Activated CD4-positive, alpha-beta T cell treated with anti-CD3 and anti-CD28 coated beads for 24 hours (primary cell): ENCODE data around the gene HABP2.
A peak's percentile ranks its signal among the peaks of the same experiment; 100 is the strongest.

Experiments used
- DNase-seq, 2 donors: peaks; one replicate each; pipeline ENCODE4 v3.0.0-alpha.2; 2020; ENCODE audit warnings: low read depth in 2 of 2

The HABP2 gene

DNA sequence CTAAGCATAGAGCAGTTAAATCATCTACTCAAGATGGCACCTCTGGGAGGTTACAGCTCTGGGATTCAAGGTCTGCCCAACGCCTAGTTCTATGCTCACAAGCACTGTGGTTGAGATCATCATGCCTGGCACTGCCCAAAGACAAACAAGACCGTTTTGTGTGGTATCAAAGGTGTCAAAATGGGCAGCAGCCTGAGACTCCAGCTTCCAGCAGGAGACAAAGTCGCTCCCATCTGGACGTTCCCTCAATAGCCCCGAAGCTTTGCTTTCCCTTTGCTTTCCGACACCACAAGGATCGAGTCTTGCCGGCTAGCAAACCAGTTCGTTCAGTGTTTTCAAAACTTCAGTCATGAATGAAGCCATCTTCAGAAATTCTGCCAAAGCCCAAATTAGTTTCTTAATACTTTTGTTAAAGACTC lies 5.1 kb downstream of the HABP2 start:
- no peak for DNase-seq

GRCh38 chr10:113560071-113560470 lies 7.2 kb downstream of the HABP2 start:
- DNase-seq: no peak

- no peak for DNase-seq
These were observed 8.4 kb downstream of the HABP2 start for GRCh38 chr10:113561214-113561613.

- DNase-seq: no peak
These were observed 9.2 kb downstream of the HABP2 start for GRCh38 chr10:113562069-113562468.

GRCh38 chr10:113562704-113563103 lies 9.9 kb downstream of the HABP2 start:
- DNase-seq: no peak

- peak; percentile 48 to 69 for DNase-seq
These were observed 10.6 kb downstream of the HABP2 start for GRCh38 chr10:113563306-113564088.

DNA sequence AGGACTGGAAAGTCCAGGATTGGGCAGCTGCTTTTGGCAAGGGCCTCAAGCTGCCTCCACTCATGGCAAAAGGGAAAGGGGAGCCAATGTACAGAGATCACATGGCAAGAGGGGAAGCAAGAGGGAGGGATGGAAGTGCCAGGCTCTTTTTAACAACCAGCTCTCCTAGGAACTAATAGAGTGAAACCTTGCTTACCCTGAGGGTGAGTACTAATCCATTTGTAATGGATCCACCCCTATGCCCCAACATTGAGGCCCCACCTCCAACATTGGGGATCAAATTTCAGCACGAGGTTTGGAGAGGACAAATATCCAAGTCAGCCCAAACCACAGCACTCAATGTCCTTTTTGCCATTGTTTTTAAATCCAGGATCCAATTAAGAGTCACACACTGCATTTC lies 12.5 kb downstream of the HABP2 start:
- no peak for DNase-seq

DNA sequence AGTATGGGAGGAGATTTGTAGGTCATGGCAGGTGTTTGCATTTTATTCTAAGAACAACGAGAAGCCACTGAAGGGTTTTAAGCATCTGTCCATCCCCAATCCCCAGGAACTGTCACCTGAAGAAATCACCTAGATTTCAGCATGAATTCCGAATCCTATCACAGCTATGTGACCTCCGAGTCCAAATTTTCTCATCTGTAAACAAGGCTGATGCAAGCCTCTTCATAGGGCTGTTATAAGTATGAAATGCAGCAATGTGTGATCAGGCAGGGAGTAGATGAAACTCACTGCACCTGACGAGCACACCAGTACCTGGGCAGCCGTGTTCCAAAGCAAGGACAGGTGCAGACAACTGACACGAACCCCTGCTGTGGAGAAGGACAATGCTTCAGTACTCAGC lies 14.0 kb downstream of the HABP2 start:
- DNase-seq: no peak

DNA sequence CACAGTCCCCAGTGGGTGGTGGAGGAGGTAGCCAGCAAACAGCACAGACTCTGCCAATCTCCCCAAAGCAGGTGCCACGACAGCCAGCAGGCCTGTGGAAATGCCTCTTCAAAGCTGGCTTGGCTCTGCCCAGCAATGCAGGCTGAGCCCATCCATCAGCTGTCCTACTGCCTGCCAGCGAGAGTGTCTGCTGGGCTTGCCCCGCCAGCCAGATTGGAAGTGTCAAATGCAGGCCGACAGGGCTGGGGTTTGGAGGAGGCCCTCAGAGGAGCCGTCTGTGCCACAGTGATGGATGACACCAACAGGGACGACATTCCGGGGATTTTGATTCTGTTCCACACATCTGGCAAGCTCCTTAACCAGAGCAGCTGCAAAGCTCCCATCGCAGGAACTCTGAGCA lies 16.7 kb downstream of the HABP2 start:
- DNase-seq: no peak

- DNase-seq: no peak
These were observed 19.9 kb downstream of the HABP2 start for GRCh38 chr10:113572520-113573290.

- no peak for DNase-seq
These were observed 20.5 kb downstream of the HABP2 start for GRCh38 chr10:113573368-113573767.

- DNase-seq: no peak
These were observed 24.0 kb downstream of the HABP2 start for GRCh38 chr10:113576852-113577251.

- DNase-seq: no peak
These were observed 25.9 kb downstream of the HABP2 start for GRCh38 chr10:113578773-113579172.

GRCh38 chr10:113581092-113581491 lies 28.2 kb downstream of the HABP2 start:
- no peak for DNase-seq

DNA sequence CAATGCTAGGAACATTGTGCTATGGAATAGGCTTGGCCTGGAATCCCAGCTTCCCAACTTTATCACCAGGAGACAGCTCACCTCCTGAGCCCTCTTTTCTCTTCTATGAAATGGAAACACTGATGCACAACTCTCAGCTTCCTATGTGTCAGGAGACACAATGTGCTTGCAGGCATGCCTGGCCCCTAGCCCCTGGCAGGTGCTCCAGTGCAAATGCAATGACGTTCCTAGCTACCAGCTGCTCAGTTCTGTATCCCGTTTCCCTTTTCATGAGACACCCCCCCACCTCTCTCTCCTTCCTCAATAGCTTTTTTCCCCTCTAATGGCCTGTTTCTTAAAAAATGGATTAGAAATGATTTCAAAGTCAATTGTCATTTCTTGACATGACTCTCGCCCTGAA lies 30.7 kb downstream of the HABP2 start:
- no peak for DNase-seq

DNA sequence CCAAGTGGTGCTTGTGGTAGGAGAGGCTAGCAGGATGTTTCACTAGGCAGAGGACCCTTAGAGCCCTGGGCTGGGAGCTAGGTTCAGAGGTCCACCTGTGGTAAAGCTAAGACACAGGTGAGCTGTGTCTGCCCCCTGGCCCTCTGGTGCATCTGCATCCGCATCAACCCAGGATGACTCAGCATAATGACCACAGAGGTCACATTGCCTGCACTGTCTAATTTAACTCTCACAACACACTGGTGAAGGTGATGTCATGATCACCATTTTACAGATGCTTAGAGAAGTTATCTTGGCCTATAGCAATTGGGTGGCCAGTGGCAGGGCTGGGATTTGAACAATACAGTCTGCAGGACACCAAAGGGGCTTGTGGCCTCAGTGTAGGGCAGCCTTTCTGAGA lies 33.1 kb downstream of the HABP2 start:
- DNase-seq: no peak

DNA sequence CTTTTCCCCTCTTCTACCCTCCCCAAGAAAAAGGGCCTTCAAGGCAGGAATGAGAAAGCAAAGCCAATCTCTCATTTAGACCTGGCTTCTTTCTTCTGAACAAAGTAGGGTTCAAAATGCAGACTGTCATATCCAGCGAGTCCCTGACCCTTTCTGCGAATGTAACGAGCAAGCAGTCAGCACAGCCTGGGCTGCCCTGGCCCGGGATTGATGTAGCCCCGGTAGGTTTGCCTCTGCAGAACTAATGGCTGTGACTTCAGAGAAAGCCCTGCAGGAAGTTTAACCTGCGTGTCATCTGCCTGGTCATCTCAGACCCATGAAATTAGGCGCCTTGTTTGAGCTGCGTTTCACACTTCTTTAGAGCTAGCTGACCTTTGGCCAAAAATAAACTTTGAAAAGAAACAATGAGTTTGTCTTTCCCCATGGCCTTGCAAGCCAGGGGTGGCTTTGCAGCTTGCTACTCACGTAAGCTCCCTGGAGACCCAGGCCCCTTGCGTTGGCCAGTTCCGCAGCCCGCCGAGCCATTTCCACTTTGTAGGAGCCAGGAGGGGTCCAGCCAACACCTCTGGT lies 36.4 kb downstream of the HABP2 start:
- DNase-seq: no peak

DNA sequence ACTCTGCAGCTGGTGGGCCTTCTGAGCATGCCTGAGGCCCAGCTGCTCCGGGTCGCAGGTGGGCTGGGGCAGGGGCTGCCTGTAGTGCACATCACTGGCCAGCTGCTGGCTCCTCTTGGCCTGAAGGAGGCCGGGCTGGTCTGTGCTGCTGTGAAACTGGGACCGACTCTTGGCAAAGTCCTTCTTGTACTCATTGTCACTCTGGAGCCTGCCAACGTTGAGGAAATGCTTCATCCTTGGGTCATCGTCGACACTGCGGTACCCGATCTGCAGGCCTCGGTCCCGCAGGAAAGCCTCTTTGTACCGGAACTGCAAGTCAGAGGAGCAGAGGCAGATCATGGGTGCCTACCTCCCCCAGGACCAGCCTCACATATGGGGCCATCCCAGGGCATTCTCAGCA lies 37.7 kb downstream of the HABP2 start:
- no peak for DNase-seq

DNA sequence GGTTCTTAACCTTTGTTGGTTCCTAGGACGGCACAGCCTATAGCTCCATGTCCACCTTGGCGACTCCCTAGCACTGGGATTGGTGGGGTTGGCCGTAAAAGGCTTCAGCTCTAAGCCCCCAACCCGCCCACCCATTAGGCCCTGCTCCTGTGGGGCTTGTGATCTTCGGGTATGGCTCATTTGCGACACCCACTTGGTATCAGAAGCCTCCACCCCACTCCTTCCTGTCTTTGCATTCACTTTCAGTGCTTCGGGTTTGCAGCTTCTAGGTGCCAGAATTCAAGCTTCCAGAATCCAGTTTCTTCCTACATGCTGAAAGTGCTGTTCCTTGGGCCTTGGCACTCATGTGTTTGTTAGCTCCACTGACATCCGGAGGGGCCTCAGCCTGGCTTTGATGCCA lies 39.5 kb downstream of the HABP2 start:
- DNase-seq: no peak

DNA sequence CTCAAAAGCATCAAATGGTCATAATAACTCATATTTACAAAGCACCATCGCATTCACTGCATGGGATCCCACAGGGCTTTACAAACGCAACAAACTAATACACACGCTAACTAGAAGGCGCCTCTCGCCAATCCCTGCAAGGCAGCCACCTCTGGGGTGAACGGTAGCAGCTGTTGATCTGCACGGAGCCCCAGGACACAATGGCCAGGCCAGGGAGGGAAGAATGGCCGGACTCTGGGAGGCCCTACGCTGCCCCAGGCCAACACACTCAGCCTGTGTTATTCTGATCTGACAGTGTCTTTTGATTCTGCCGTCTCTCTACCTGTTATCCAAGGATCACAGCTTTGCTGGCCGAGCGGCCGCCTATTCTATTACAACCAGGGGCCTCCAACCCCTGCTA lies 41.8 kb downstream of the HABP2 start:
- no peak for DNase-seq

DNA sequence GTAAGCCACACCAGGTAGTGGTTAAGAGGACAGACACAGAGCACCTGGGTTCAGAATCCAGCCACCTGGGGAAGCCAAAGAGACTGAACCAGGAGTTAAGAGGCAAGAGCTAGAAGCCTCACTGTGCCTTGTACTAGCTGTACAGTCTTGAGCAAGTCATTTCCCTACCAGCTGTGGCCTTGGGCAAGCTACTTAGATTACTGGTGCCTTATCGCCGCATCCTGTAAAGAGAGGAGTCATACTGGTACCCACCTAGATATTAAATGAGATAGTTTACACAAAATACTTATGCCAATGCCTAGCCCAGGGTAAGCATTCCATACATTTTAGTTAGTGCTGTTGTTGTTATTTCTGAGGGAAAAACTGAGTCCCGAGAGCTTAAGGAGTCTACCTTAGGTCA lies 47.7 kb downstream of the HABP2 start:
- DNase-seq: no peak

- DNase-seq: no peak
These were observed 50.4 kb downstream of the HABP2 start for GRCh38 chr10:113603057-113603777.
